Breast epithelium (tissue), 3 donors: ENCODE measurements around the gene TYW1.
"Not testable (repeated sequence)": the region's sequence is repeated elsewhere in the genome, so short reads cannot be mapped to it uniquely, and the experiment has no call there.

Experiments used
- POLR2A ChIP-seq: fragments of 450-650 bp; IDR thresholded peaks from one replicate; pipeline ENCODE4 v1.6.1; 2016; ENCODE audit warnings: antibody characterized with exemption, mild to moderate bottlenecking, moderate library complexity
- POLR2AphosphoS5 ChIP-seq, 3 donors: sonication (generic); formaldehyde crosslinking; IDR thresholded peaks; one replicate each; pipeline ENCODE4 v1.6.1; 2017; ENCODE audit warnings: antibody characterized with exemption in 3 of 3
- TF ChIP-seq, protein P1 (sequence below), 3 donors: fragments of 450-650 bp; IDR thresholded peaks; one replicate each; pipeline ENCODE4 v1.5.1; 2016 to 2017; ENCODE audit warnings: antibody characterized with exemption in 3 of 3, mild to moderate bottlenecking in 3 of 3, moderate library complexity in 3 of 3

DNA sequence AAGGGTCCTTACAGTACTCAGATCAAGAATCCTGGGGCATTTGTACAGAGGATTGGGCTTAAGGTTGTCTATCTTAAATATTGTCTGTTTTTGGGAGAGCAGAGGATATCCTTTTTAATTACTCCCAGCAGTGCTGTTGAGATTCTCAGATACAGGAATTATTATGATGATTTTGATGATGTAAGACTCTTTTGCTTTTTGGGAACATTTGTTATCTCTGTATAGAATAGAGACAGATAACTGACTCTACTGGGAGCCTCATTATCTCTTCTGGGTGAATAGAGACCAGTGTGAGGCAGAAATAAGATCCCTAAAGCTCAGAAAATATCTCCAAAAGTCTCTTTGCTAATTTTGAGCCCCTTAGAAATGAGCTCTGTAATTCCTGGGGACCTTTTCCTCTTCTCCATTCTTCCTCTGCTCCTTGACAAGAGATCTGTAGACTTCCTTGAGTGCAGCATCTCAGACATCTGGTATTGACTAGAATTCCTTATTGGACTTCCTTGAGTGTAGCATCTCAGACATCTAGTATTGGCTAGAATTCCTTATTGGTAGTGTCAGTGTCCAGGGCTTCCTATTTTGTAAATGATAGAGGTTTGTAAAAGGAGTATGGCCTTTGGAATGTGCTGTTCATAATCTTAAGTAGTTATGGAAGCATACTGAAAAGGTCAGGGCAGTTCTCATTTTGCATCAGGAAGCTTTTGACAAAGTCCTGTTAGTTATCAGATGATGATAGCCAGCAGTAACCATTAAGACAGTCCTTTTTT, 118.0 kb downstream of the TYW1 start:
- TF ChIP-seq, protein P1, sequence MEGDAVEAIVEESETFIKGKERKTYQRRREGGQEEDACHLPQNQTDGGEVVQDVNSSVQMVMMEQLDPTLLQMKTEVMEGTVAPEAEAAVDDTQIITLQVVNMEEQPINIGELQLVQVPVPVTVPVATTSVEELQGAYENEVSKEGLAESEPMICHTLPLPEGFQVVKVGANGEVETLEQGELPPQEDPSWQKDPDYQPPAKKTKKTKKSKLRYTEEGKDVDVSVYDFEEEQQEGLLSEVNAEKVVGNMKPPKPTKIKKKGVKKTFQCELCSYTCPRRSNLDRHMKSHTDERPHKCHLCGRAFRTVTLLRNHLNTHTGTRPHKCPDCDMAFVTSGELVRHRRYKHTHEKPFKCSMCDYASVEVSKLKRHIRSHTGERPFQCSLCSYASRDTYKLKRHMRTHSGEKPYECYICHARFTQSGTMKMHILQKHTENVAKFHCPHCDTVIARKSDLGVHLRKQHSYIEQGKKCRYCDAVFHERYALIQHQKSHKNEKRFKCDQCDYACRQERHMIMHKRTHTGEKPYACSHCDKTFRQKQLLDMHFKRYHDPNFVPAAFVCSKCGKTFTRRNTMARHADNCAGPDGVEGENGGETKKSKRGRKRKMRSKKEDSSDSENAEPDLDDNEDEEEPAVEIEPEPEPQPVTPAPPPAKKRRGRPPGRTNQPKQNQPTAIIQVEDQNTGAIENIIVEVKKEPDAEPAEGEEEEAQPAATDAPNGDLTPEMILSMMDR (IDR thresholded peaks at IDR 0.05): not testable (repeated sequence)
- not testable (repeated sequence) for TF ChIP-seq POLR2AphosphoS5 (IDR thresholded peaks at IDR 0.05); POLR2A
